T-helper 1 cell treated with Interleukin-12 subunit alpha and Interleukin-12 subunit beta and Interleukin-4 antibody, amounts not matched to agents 30 ng/mL and 1 ng/mL, for 36 hours (primary cell): Measurements from ENCODE around the gene TRIM59. TPM values are rescaled to one million over a fixed set of nuclear protein-coding genes. Genes with fewer than 3 reads are reported as not detected.
"Not testable (repeated sequence)": the region's sequence is repeated elsewhere in the genome, so short reads cannot be mapped to it uniquely, and the experiment has no call there.

Experiments used
- intact Hi-C: fragments of 100-400 bp; cut with micrococcal nuclease; formaldehyde crosslinking; loops from one replicate; pipeline ENCODE4 v1.15.1; 2024
- total RNA-seq: library from RNA; stranded (reverse); gene quantifications from 2 replicates; pipeline ENCODE4 v1.2.3, GENCODE V29; 2022

The TRIM59 gene
- total RNA-seq, 1 donor from 2014 or later = 45.1 TPM

GRCh38 chr3:160458151-160458550 lies 8.6 kb upstream of the TRIM59 start:
- intact Hi-C loops = no loop called here

- intact Hi-C loops = no loop called here
Measured at GRCh38 chr3:160455846-160456245, 6.3 kb upstream of the TRIM59 start.

- intact Hi-C loops = no loop called here
Measured at GRCh38 chr3:160454995-160455394, 5.4 kb upstream of the TRIM59 start.

- intact Hi-C loops = not testable (repeated sequence)
Measured at GRCh38 chr3:160452251-160452650, 2.7 kb upstream of the TRIM59 start.

- intact Hi-C loops = no loop called here
Measured at GRCh38 chr3:160451602-160452001, 2.0 kb upstream of the TRIM59 start.

GRCh38 chr3:160450846-160451245 lies 1.3 kb upstream of the TRIM59 start:
- intact Hi-C loops = no loop called here

- intact Hi-C loops = loop anchor here (1.0 to 2.0 kb wide), 12 partner anchors 8 to 862 kb away; partner anchors contain the start of genes IFT80, IL12A, KPNA4 and NMD3
Measured at GRCh38 chr3:160448845-160449635, 546 bp downstream of the TRIM59 start.

- intact Hi-C loops = no loop called here
Measured at GRCh38 chr3:160447544-160447943, 2.0 kb downstream of the TRIM59 start.

- intact Hi-C loops = no loop called here
Measured at GRCh38 chr3:160446522-160447056, 3.0 kb downstream of the TRIM59 start.

GRCh38 chr3:160445854-160446253 lies 3.7 kb downstream of the TRIM59 start:
- intact Hi-C loops = no loop called here

GRCh38 chr3:160444411-160444810 lies 5.2 kb downstream of the TRIM59 start:
- intact Hi-C loops = no loop called here

- intact Hi-C loops = loop anchor here (1.0 kb wide), 1 partner anchor 9 kb away; the partner anchor contains the start of gene TRIM59
Measured at GRCh38 chr3:160440687-160441086, 8.9 kb downstream of the TRIM59 start.

- intact Hi-C loops = no loop called here
Measured at GRCh38 chr3:160437083-160437455, 12.5 kb downstream of the TRIM59 start.

- intact Hi-C loops = loop anchor here (2.0 kb wide), 1 partner anchor 13 kb away; the partner anchor contains the start of gene TRIM59
Measured at GRCh38 chr3:160435747-160436146, 13.8 kb downstream of the TRIM59 start.

- intact Hi-C loops = loop anchor here (2.0 kb wide), 1 partner anchor 14 kb away; the partner anchor contains the start of gene TRIM59
Measured at GRCh38 chr3:160435095-160435494, 14.5 kb downstream of the TRIM59 start.

GRCh38 chr3:160434071-160434470 lies 15.5 kb downstream of the TRIM59 start:
- intact Hi-C loops = loop anchor here (1.0 to 2.0 kb wide), 3 partner anchors 8 to 15 kb away; partner anchors contain the start of gene TRIM59

- intact Hi-C loops = no loop called here
Measured at GRCh38 chr3:160427832-160428424, 21.7 kb downstream of the TRIM59 start.

GRCh38 chr3:160417311-160417710 lies 32.3 kb downstream of the TRIM59 start:
- intact Hi-C loops = loop anchor here (1.0 kb wide), 1 partner anchor 8 kb away; no protein-coding TSS in a partner anchor

GRCh38 chr3:160413613-160414248 lies 35.9 kb downstream of the TRIM59 start:
- intact Hi-C loops = loop anchor here (1.0 to 5.0 kb wide), 10 partner anchors 8 to 585 kb away; partner anchors contain the start of genes C3orf80, IFT80, IL12A and SMC4

GRCh38 chr3:160412477-160412876 lies 37.1 kb downstream of the TRIM59 start:
- intact Hi-C loops = loop anchor here (2.0 to 5.0 kb wide), 2 partner anchors 75 to 584 kb away; no protein-coding TSS in a partner anchor
